Muscle layer of colon (tissue), 2 donors: Measurements from ENCODE around the gene CDKN2B-AS1.

Experiments
- H3K27ac ChIP-seq: one replicate; pipeline ENCODE4 v1.7.0; 2013; ENCODE audit warnings: low read depth, mild to moderate bottlenecking, low read length, moderate library complexity
- H3K27me3 ChIP-seq, 2 donors: one replicate each; pipeline ENCODE4 v1.7.0; 2013; ENCODE audit warnings: low read length in 2 of 2, mild to moderate bottlenecking in 2 of 2; ENCODE audit not compliant: insufficient read depth in 2 of 2, control insufficient read depth in 1 of 2
- H3K36me3 ChIP-seq: one replicate; pipeline ENCODE4 v1.7.0; 2013; ENCODE audit warnings: mild to moderate bottlenecking, low read length; ENCODE audit not compliant: insufficient read depth
- H3K4me1 ChIP-seq: one replicate; pipeline ENCODE4 v1.7.0; 2013; ENCODE audit warnings: mild to moderate bottlenecking, low read length; ENCODE audit not compliant: insufficient read depth
- H3K4me3 ChIP-seq, 2 donors: one replicate each; pipeline ENCODE4 v1.7.0; 2013; ENCODE audit warnings: low read length in 2 of 2, low read depth in 1 of 2, mild to moderate bottlenecking in 1 of 2, moderate library complexity in 1 of 2
- H3K9ac ChIP-seq: one replicate; pipeline ENCODE4 v1.7.0; 2013; ENCODE audit warnings: low read length
- H3K9me3 ChIP-seq: one replicate; pipeline ENCODE4 v1.7.0; 2013; ENCODE audit warnings: mild to moderate bottlenecking, low read length
- donor health status: abdominal sarcoma.
- donor health status: Adenocarcinoma of cecum.

The CDKN2B-AS1 gene

DNA sequence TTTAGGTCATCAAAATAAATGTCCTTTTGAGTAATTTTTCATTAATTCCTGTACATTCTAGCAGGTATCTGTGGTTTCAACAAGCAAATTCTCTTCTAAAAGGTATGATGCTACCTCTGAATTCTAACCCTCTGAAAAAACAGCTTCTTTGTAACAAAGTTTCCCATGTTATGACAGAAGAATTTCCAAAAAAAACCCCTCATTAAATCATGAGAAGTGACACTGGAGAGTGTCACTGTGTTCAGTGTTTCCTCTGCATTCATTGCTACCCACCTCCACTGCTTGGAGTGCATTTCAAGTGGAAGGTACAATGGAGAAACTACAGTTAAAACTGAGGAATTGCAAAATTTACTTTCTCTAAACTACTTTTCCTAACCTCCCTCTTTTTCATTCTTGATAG is 10.5 kb upstream of the CDKN2B-AS1 start:
- no peaks in the 10 kb centered on the region for H3K4me1 ChIP-seq
- H3K9ac ChIP-seq: no peak overlapping the region
- H3K9me3 ChIP-seq: peaks cover 4% of the 10 kb centered on the region
- peaks cover 54 to 62% of the 10 kb centered on the region in 2 donors for H3K27me3 ChIP-seq
- H3K27ac ChIP-seq: no peak overlapping the region
- H3K36me3 ChIP-seq: no peaks in the 10 kb centered on the region
- H3K4me3 ChIP-seq: no peak overlapping the region

DNA sequence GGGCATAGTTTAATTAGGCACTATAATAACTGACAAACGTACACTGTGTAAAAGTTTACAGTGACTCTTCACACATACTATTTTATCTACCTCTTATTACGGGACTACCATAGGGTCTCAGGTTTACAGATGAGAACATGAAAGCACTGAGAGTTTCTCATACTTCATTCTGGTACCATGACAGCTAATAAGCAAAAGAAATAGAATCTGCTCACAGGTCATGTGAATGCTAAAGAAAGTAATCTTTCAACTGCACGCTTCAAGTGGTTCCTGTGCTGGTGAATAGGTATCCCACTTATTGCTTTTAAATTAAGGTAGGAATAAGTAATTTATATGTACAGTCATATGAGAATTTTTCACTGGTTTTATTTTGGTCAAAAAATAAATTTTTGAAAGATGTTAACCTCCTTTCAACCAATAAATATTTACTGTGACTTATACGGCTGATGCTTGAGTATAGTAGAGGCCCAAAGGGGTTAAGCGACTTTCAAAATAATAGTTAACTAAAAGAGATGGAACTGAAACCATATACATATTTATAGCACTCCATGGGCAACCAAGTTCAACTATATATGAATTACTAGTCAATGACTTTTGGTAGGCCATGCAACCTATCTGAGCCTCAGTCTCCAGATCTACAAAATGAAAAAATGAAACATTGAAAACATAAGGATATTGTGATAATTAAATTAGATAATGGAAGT is 8.5 kb upstream of the CDKN2B-AS1 start:
- Histone ChIP-seq H3K27me3 (peaks cover 58 to 74% of the 10 kb centered on the region in 2 donors), H3K9me3 (peaks cover 4% of the 10 kb centered on the region), H3K9ac (no peak overlapping the region), H3K27ac (no peak overlapping the region), H3K4me3 (no peak overlapping the region), H3K36me3 (no peaks in the 10 kb centered on the region), H3K4me1 (no peaks in the 10 kb centered on the region)

DNA sequence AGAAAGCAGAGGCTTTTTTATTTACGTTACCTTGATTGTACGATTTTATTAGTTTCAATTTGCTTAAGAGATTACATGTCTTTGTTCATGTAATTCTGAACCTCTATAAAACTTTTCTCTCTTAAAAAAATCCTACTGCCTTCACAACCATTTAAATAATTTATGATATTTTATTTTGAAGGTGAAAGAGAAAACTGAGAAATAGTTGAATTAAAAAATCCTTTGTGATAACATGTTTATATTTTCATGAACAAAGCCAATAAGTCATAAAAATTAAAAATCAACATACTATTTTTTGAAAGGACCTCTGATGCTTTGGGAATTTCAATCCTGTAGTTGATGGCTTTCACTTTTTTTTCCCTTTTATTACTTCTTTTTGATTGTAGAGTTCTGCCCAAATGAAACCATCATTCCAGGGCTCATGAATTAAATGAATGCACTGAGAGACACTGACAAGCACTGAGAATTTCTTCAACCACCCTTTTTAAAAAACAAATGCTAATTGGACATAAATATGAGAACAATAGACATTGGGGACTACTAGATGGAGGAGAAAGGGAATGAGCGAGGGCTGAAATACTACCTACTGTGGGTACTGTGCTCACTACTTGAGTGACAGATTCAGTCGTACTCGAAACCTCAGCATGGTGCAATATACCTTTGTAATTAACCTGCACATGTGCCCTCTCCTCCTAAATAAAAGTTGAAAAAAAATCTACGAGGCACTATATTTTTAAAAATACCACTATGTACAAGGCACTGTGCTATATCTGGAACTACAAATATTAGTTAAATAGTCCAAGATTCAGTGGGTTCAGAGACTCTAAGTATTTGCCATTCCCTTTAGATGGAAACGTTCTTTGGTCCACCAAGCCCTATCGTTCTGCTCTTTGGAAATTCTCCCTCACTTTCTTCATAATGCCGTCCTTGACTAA is 6.3 kb upstream of the CDKN2B-AS1 start:
- no peak overlapping the region for H3K9ac ChIP-seq
- no peak overlapping the region for H3K4me3 ChIP-seq
- H3K27ac ChIP-seq: no peak overlapping the region
- peaks cover 62 to 68% of the 10 kb centered on the region in 2 donors for H3K27me3 ChIP-seq
- H3K36me3 ChIP-seq: no peaks in the 10 kb centered on the region
- peaks cover under 1% of the 10 kb centered on the region for H3K4me1 ChIP-seq
- H3K9me3 ChIP-seq: peaks cover 4% of the 10 kb centered on the region

DNA sequence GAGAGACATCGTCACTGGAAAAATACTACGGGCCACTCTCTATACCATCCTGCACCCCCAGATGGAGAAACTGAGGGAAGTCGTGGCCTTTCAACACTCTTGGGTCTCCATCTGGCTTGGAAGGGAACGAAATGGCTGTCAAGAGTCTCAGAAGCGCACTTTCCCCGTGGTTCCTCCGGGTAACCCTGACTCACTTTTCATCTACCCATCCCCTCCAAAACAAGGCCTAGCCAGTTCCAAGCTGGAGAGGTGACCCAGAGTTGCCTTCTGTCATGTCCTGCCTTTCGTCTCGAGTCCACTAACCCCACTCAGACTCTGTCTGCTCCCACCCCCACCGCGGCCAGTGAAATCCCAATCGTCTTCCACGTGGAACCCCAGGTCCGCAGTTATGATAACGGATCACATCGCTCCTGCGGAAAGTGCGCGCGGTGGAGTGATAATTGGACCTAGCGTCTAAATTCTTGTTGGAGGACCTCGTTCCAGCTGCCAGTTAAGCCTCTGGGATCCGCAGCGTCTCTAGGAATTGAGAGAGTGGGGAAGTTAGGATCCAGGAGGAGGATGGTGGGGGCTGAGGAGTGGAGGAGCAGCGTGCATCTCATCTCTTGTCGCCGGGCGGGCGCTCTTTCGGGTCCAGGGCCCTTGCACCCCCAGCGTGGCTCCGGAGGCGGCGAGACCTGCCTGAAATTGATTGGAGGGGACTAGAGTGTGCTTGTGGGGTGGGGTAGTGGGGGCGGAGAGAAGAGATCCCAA is 5.0 kb upstream of the CDKN2B-AS1 start:
- Histone ChIP-seq H3K4me3 (no peak overlapping the region), H3K9me3 (peaks cover 4% of the 10 kb centered on the region), H3K27ac (no peak overlapping the region), H3K27me3 (peaks cover 65 to 66% of the 10 kb centered on the region in 2 donors), H3K36me3 (no peaks in the 10 kb centered on the region), H3K9ac (no peak overlapping the region), H3K4me1 (peaks cover 9% of the 10 kb centered on the region)

DNA sequence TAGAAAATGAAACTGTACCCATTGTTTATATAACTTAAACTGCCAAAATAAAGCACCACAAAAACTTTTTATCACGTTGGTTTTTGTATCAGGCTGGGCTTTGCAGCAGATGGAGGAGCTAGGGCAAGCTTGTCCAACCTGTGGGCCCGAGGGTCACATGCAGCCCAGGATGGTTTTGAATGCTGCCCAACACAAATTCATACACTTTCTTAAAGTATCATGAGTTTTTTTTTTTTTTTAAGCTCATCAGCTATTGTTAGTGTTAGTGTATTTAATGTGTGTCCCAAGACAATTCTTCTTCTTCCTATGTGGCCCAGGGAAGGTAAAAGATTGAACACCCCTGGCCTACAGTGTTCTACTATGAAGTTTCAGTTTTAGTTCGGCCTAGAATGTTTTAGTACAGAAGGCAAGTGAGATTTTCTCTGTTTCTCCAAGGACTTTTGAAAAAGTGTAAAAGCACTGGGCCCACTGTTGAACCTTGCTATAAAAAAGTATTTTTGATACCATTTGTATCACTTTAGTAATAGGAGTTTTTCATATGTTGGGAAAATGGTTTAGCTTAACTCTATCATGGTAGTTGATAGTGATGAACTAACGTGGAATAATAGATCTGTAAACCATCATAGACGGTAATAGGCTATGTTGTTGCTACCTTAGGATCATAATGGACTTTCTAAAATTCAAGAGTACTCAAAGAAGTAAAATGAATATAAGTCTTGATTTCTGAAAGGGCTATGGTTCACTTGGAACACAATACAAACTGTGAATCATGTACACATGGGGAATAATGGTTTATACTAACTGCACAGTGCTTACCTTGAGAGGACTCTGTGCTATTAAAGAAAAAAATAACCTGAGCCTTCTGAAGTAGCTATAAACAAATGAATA is 3.3 kb upstream of the CDKN2B-AS1 start:
- peaks cover 4% of the 10 kb centered on the region for H3K9me3 ChIP-seq
- peaks cover 50 to 68% of the 10 kb centered on the region in 2 donors for H3K27me3 ChIP-seq
- no peak overlapping the region for H3K9ac ChIP-seq
- H3K27ac ChIP-seq: no peak overlapping the region
- peaks cover 12% of the 10 kb centered on the region for H3K4me1 ChIP-seq
- no peaks in the 10 kb centered on the region for H3K36me3 ChIP-seq
- no peak overlapping the region for H3K4me3 ChIP-seq

DNA sequence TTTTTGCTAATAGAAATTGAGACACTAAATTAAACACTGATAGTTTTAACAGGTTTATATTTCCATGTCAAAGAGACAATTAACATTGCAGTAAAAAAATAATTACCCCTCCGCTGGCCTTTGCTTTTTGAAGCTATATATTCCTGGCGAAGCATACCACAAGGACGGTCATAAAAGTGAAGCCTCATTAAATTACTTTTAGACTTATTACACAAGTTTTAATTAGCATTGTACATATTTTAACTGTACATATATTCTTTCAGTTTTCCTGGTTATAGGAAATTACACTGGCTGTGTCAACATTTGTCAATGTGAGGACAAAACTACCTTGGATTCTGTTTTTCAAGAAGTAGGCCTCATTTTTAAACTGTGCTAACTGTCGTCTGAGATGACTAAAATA is 1.6 kb upstream of the CDKN2B-AS1 start:
- peaks cover 4% of the 10 kb centered on the region for H3K9me3 ChIP-seq
- H3K27ac ChIP-seq: no peak overlapping the region
- peaks cover 12% of the 10 kb centered on the region for H3K4me1 ChIP-seq
- no peaks in the 10 kb centered on the region for H3K36me3 ChIP-seq
- H3K4me3 ChIP-seq: no peak overlapping the region
- H3K9ac ChIP-seq: no peak overlapping the region
- H3K27me3 ChIP-seq: peaks cover 37 to 60% of the 10 kb centered on the region in 2 donors

DNA sequence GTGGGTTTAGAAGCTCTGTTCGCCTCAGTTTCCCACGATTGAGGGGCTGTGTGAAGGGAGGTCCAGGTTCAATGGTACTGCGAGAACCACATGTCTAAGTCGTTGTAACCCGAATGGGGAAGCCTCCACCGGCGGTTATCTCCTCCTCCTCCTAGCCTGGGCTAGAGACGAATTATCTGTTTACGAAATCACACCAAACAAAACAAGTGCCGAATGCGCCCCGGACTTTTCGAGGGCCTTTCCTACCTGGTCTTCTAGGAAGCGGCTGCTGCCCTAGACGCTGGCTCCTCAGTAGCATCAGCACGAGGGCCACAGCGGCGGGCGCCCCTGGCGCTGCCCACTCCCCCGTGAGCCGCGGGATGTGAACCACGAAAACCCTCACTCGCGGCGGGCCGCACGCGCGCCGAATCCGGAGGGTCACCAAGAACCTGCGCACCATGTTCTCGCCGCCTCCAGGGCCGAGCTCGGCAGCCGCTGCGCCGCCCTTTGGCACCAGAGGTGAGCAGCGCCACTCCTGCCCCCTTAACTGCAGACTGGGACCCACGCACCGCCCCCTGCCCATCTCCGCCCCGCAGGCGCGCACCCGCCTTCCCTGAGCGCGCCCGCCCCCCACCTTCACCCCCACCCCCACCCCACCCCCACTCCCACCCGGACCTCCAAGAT is 567 bp upstream of the CDKN2B-AS1 start, which contains the start of gene CDKN2A:
CDKN2A (minus strand) TSS at position 500 of the 663 bp plus-strand sequence.
- peak within 1 kb of the TSS; percentile 84 to 86 for H3K4me3 ChIP-seq
- no peaks in the 10 kb centered on the region for H3K9me3 ChIP-seq
- H3K27ac ChIP-seq: peak within 1 kb of the TSS; percentile 29
- H3K36me3 ChIP-seq: no peaks in the 10 kb centered on the region
- peaks cover 12% of the 10 kb centered on the region for H3K4me1 ChIP-seq
- H3K27me3 ChIP-seq: peaks cover 27 to 49% of the 10 kb centered on the region in 2 donors
- H3K9ac ChIP-seq: peak within 1 kb of the TSS; percentile 13

DNA sequence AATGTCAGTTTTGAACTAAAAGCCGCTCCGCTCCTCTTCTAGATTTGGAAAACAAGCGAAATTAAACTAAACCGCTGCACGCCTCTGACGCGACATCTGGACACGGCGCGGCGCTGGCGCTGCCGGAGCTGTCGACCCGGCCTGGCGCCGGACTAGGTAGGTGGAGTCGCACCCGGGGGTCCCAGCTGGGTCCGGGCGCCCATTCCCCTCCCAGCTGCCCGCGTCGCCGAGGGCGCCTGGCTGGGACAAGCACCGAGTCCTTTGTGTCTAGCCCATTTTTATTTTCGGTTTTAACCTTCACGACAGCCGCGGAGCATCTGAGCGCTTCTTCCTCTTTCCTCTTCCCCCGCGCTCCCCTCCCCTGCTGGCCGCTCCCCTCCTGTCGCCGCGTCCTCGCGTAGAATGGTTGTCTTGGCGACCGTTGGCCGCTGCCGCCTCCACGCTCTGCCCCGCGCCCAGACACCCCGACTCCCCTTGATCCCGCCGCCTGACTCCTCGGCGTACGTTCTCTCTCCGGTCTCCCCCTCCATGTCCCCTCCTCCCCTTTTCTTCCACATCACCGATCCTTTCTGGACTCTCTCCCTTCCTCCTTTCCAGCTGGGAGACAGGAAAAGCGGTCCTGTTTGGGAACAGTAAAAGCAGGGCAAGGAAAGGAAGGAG is 545 bp downstream of the CDKN2B-AS1 start:
- Histone ChIP-seq H3K9me3 (no peaks in the 10 kb centered on the region), H3K4me3 (peak overlapping the region; percentile 84 to 86), H3K36me3 (no peaks in the 10 kb centered on the region), H3K27me3 (peaks cover 16 to 38% of the 10 kb centered on the region in 2 donors), H3K4me1 (peaks cover 12% of the 10 kb centered on the region), H3K9ac (peak overlapping the region; percentile 13), H3K27ac (peak overlapping the region; percentile 29)

DNA sequence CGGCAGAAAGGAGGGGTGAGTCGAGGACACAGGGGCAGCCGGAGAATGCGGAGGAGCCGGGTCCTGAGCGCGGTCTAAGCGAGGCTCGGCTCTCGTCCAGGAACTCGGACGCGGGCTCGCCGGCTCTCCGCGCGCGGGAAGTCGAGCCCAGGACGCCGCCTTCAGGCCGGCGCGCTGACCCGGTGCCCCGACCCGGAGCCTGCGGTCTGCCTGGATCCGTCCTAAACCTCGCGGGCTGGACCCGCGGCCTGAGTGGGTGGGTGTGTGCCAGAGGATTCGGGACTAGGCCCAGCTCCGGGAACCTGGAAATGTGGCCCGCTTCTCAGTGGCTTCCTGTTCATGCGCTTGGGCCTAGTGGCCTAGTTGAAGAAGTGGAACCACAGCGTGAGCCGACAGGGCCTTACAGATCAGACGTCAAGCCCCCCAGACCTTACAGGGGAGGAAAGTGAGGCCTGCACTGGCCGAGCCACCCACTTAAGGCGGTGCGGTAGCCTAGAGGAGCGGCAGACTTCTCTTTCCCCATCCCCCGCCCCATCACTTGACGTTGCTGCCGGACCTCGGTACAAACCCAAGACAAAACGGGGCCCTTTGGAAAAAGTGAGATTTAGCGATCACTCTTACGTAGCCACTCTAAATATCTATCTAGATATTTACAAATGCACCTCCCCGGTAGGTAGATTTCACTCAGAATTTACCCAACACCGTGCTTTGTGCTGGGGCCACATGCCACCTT is 1.2 kb downstream of the CDKN2B-AS1 start:
- Histone ChIP-seq H3K27ac (no peak overlapping the region), H3K9ac (no peak overlapping the region)

More for the DNA sequence above, 1.2 kb downstream of the CDKN2B-AS1 start:
- Histone ChIP-seq H3K4me1 (peaks cover 12% of the 10 kb centered on the region), H3K4me3 (peak overlapping the region; percentile 84 to 86), H3K9me3 (no peaks in the 10 kb centered on the region), H3K36me3 (no peaks in the 10 kb centered on the region), H3K27me3 (peaks cover 12 to 31% of the 10 kb centered on the region in 2 donors)
